Progenitor cell of endocrine pancreas (in vitro differentiated cells): ENCODE measurements around the gene CLDN5. TPM values are rescaled to one million over a fixed set of nuclear protein-coding genes. Genes with fewer than 3 reads are reported as not detected.

ENCODE experiments used
- DNase-seq: peaks from one replicate; pipeline ENCODE4 v3.0.0; 2021; ENCODE audit warnings: low spot score; ENCODE audit not compliant: unreplicated experiment
- H3K27ac Mint-ChIP-seq: 2 replicates; pipeline ENCODE4 v1.8.0; 2021; ENCODE audit warnings: mild to moderate bottlenecking, moderate library complexity, mixed read lengths
- H3K27me3 Mint-ChIP-seq: 2 replicates; pipeline ENCODE4 v1.8.0; 2021; ENCODE audit warnings: mixed read lengths
- H3K36me3 Mint-ChIP-seq: 2 replicates; pipeline ENCODE4 v1.8.0; 2022; ENCODE audit warnings: mixed read lengths; ENCODE audit not compliant: insufficient read depth
- H3K4me1 Mint-ChIP-seq: 2 replicates; pipeline ENCODE4 v1.8.0; 2021; ENCODE audit warnings: low read depth, mixed read lengths
- H3K4me3 Mint-ChIP-seq: 2 replicates; pipeline ENCODE4 v1.8.0; 2021; ENCODE audit warnings: low read depth, mild to moderate bottlenecking, moderate library complexity, mixed read lengths
- H3K9me3 Mint-ChIP-seq: 2 replicates; pipeline ENCODE4 v1.8.0; 2021; ENCODE audit warnings: low read depth, mixed read lengths
- CTCF ChIP-seq: fragments of 200-600 bp; sonication (generic); IDR thresholded peaks from one replicate; pipeline ENCODE4 v1.5.0; 2021; ENCODE audit warnings: antibody characterized with exemption, mild to moderate bottlenecking; ENCODE audit not compliant: unreplicated experiment
- total RNA-seq: library from RNA; stranded (reverse); gene quantifications from 2 replicates; pipeline ENCODE4 v1.2.1, GENCODE V29; 2021

The CLDN5 gene
- total RNA-seq, 1 donor from 2014 or later = not detected

GRCh38 chr22:19525666-19526065 is 1.5 kb upstream of the CLDN5 start:
- H3K27ac Mint-ChIP-seq = no peak overlapping the region
- peaks cover 56% of the 10 kb centered on the region for H3K27me3 Mint-ChIP-seq
- H3K9me3 Mint-ChIP-seq = no peaks in the 10 kb centered on the region
- H3K4me3 Mint-ChIP-seq = no peak overlapping the region
- H3K36me3 Mint-ChIP-seq = no peaks in the 10 kb centered on the region
- no peak for TF ChIP-seq CTCF
- DNase-seq = no peak
- H3K4me1 Mint-ChIP-seq = peaks cover 3% of the 10 kb centered on the region

GRCh38 chr22:19525116-19525660 is 978 bp upstream of the CLDN5 start:
- peak overlapping the region; percentile 59 for H3K4me3 Mint-ChIP-seq
- H3K27me3 Mint-ChIP-seq = peaks cover 57% of the 10 kb centered on the region
- DNase-seq = no peak
- TF ChIP-seq CTCF = no peak
- H3K36me3 Mint-ChIP-seq = no peaks in the 10 kb centered on the region
- no peaks in the 10 kb centered on the region for H3K9me3 Mint-ChIP-seq
- no peak overlapping the region for H3K27ac Mint-ChIP-seq
- peaks cover 3% of the 10 kb centered on the region for H3K4me1 Mint-ChIP-seq

GRCh38 chr22:19523240-19524169 is 705 bp downstream of the CLDN5 start:
- Mint-ChIP-seq H3K9me3 (no peaks in the 10 kb centered on the region), H3K27ac (no peak overlapping the region), H3K27me3 (peaks cover 57% of the 10 kb centered on the region), H3K4me1 (peaks cover 3% of the 10 kb centered on the region), H3K4me3 (peak overlapping the region; percentile 56), H3K36me3 (no peaks in the 10 kb centered on the region)
- TF ChIP-seq CTCF = peak; percentile 29
- DNase-seq = no peak

DNA sequence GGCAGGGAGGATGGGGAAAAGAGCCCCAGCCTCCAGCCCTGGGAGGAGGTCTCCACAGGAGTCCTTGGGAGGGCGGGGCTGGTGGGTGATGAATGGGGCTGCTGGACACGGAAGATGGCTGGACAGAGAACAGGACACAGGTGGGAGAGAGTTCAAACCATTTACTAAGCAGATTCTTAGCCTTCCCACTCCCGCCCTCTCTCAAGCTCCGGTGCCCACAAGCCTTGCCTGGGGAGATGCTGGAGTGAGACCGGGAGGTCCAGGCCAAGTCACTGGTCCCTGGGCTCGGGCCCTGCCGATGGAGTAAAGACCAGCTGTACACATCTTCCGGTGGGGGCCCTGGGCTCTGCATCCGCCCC is 1.4 kb downstream of the CLDN5 start:
- Mint-ChIP-seq H3K36me3 (no peaks in the 10 kb centered on the region), H3K27me3 (peaks cover 57% of the 10 kb centered on the region), H3K4me3 (peak overlapping the region; percentile 38), H3K9me3 (no peaks in the 10 kb centered on the region), H3K27ac (no peak overlapping the region), H3K4me1 (peaks cover 3% of the 10 kb centered on the region)
- no peak for DNase-seq
- no peak for TF ChIP-seq CTCF

GRCh38 chr22:19522190-19522880 is 1.9 kb downstream of the CLDN5 start:
- H3K27me3 Mint-ChIP-seq = peaks cover 53% of the 10 kb centered on the region
- no peak overlapping the region for H3K4me3 Mint-ChIP-seq
- no peak for TF ChIP-seq CTCF
- no peak overlapping the region for H3K27ac Mint-ChIP-seq
- peaks cover 3% of the 10 kb centered on the region for H3K4me1 Mint-ChIP-seq
- no peaks in the 10 kb centered on the region for H3K36me3 Mint-ChIP-seq
- H3K9me3 Mint-ChIP-seq = no peaks in the 10 kb centered on the region
- DNase-seq = no peak
